Upper lobe of left lung (tissue), 4 donors: ENCODE results near the gene AHDC1.

Experiments
- CTCF ChIP-seq, 6 experiments: fragments of 450-650 bp in 4 of 6; fragments of 200-600 bp in 2 of 6; sonication (generic) in 2 of 6; IDR thresholded peaks; one replicate each; pipeline ENCODE4 v1.5.1; 2016 to 2019; ENCODE audit warnings: antibody characterized with exemption in 6 of 6
- EP300 ChIP-seq, 4 donors: sonication (generic); formaldehyde crosslinking; IDR thresholded peaks; one replicate each; pipeline ENCODE4 v1.5.1; 2017; ENCODE audit warnings: antibody characterized with exemption in 4 of 4, control low read depth in 2 of 4
- POLR2A ChIP-seq, 4 donors: fragments of 450-650 bp; IDR thresholded peaks; one replicate each; pipeline ENCODE4 v1.5.1; 2016 to 2017; ENCODE audit warnings: antibody characterized with exemption in 4 of 4, mild to moderate bottlenecking in 2 of 4
- POLR2AphosphoS5 ChIP-seq, 2 donors: sonication (generic); formaldehyde crosslinking; IDR thresholded peaks; one replicate each; pipeline ENCODE4 v1.5.1; 2017; ENCODE audit warnings: antibody characterized with exemption in 2 of 2

- TF ChIP-seq CTCF (IDR thresholded peaks at IDR 0.05), result no peak
- TF ChIP-seq POLR2A (IDR thresholded peaks at IDR 0.05), result no peak
- no peak for TF ChIP-seq EP300 (IDR thresholded peaks at IDR 0.05)
- no peak for TF ChIP-seq POLR2AphosphoS5 (IDR thresholded peaks at IDR 0.05)
Observed at GRCh38 chr1:27567971-27568299, 36.0 kb downstream of the AHDC1 start.
